ENCODE results near the gene TVP23C. TPM values are rescaled to one million over a fixed set of nuclear protein-coding genes. Genes with fewer than 3 reads are reported as not detected.

The TVP23C gene
- total and polyA plus RNA-seq, 2 experiments from 2014 or later, result 10.4 to 31.7 TPM

DNA sequence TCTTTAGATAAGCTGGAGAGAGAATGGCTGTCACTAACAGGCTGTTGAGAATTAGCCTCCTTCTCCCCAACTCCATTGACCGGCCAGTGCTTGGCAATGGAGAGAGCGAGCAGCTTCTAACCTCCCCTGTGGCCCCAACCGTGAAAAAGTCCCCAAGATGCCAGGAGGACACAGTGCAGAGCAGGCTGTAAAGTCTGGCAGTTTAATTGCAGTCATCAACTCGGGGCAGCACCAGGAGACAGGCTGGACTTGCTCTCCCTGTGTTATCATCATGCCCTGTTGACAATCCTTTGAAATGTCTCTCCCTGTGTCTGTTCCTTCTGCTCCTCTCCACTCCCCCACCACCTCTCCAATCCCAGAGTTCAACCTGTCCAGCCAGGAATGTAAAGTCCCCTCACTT lies 95.2 kb downstream of the TVP23C start:
- H3K4me3 Mint-ChIP-seq, result no peak overlapping the region
- H3K9me2 ChIP-seq (ENCODE audit: insufficient read depth), result 0 out of 2 replicates have a peak, but pooled peaks cover 3% of the 10 kb centered on the region
- no peaks in the 10 kb centered on the region for H3K9me3 Mint-ChIP-seq
- ATAC-seq (no peak), DNase-seq (ENCODE audit: low spot score) (no peak)
- TF ChIP-seq EZH2 (IDR thresholded peaks at IDR 0.05; ENCODE audit: low read depth, unreplicated experiment) (no peak), ZNF114 (CRISPR knock-in tag; IDR thresholded peaks at IDR 0.05) (no peak), JUNB (IDR thresholded peaks at IDR 0.05; ENCODE audit: unreplicated experiment) (no peak), POLR2AphosphoS5 (IDR thresholded peaks at IDR 0.05; ENCODE audit: low read depth) (no peak), EZH2phosphoT487 (IDR thresholded peaks at IDR 0.05; ENCODE audit: unreplicated experiment) (no peak), NANOG (IDR thresholded peaks at IDR 0.05; ENCODE audit: borderline replicate concordance) (no peak), ZNF331 (CRISPR knock-in tag; IDR thresholded peaks at IDR 0.05; ENCODE audit: low read depth) (no peak), CREB1 (CRISPR knock-in tag; IDR thresholded peaks at IDR 0.05; ENCODE audit: low read depth) (no peak), STAT1 (IDR thresholded peaks at IDR 0.05; ENCODE audit: unreplicated experiment) (no peak)
- TF ChIP-seq, protein P1, sequence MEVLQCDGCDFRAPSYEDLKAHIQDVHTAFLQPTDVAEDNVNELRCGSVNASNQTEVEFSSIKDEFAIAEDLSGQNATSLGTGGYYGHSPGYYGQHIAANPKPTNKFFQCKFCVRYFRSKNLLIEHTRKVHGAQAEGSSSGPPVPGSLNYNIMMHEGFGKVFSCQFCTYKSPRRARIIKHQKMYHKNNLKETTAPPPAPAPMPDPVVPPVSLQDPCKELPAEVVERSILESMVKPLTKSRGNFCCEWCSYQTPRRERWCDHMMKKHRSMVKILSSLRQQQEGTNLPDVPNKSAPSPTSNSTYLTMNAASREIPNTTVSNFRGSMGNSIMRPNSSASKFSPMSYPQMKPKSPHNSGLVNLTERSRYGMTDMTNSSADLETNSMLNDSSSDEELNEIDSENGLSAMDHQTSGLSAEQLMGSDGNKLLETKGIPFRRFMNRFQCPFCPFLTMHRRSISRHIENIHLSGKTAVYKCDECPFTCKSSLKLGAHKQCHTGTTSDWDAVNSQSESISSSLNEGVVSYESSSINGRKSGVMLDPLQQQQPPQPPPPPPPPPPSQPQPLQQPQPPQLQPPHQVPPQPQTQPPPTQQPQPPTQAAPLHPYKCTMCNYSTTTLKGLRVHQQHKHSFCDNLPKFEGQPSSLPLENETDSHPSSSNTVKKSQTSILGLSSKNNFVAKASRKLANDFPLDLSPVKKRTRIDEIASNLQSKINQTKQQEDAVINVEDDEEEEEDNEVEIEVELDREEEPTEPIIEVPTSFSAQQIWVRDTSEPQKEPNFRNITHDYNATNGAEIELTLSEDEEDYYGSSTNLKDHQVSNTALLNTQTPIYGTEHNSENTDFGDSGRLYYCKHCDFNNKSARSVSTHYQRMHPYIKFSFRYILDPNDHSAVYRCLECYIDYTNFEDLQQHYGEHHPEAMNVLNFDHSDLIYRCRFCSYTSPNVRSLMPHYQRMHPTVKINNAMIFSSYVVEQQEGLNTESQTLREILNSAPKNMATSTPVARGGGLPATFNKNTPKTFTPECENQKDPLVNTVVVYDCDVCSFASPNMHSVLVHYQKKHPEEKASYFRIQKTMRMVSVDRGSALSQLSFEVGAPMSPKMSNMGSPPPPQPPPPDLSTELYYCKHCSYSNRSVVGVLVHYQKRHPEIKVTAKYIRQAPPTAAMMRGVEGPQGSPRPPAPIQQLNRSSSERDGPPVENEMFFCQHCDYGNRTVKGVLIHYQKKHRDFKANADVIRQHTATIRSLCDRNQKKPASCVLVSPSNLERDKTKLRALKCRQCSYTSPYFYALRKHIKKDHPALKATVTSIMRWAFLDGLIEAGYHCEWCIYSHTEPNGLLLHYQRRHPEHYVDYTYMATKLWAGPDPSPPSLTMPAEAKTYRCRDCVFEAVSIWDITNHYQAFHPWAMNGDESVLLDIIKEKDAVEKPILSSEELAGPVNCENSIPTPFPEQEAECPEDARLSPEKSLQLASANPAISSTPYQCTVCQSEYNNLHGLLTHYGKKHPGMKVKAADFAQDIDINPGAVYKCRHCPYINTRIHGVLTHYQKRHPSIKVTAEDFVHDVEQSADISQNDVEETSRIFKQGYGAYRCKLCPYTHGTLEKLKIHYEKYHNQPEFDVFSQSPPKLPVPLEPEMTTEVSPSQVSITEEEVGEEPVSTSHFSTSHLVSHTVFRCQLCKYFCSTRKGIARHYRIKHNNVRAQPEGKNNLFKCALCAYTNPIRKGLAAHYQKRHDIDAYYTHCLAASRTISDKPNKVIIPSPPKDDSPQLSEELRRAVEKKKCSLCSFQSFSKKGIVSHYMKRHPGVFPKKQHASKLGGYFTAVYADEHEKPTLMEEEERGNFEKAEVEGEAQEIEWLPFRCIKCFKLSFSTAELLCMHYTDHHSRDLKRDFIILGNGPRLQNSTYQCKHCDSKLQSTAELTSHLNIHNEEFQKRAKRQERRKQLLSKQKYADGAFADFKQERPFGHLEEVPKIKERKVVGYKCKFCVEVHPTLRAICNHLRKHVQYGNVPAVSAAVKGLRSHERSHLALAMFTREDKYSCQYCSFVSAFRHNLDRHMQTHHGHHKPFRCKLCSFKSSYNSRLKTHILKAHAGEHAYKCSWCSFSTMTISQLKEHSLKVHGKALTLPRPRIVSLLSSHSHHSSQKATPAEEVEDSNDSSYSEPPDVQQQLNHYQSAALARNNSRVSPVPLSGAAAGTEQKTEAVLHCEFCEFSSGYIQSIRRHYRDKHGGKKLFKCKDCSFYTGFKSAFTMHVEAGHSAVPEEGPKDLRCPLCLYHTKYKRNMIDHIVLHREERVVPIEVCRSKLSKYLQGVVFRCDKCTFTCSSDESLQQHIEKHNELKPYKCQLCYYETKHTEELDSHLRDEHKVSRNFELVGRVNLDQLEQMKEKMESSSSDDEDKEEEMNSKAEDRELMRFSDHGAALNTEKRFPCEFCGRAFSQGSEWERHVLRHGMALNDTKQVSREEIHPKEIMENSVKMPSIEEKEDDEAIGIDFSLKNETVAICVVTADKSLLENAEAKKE (CRISPR knock-in tag; IDR thresholded peaks at IDR 0.05), result no peak
- TF ChIP-seq, protein P2, sequence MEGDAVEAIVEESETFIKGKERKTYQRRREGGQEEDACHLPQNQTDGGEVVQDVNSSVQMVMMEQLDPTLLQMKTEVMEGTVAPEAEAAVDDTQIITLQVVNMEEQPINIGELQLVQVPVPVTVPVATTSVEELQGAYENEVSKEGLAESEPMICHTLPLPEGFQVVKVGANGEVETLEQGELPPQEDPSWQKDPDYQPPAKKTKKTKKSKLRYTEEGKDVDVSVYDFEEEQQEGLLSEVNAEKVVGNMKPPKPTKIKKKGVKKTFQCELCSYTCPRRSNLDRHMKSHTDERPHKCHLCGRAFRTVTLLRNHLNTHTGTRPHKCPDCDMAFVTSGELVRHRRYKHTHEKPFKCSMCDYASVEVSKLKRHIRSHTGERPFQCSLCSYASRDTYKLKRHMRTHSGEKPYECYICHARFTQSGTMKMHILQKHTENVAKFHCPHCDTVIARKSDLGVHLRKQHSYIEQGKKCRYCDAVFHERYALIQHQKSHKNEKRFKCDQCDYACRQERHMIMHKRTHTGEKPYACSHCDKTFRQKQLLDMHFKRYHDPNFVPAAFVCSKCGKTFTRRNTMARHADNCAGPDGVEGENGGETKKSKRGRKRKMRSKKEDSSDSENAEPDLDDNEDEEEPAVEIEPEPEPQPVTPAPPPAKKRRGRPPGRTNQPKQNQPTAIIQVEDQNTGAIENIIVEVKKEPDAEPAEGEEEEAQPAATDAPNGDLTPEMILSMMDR (conservative IDR thresholded peaks at IDR 0.05; ENCODE audit: low read depth in 2 of 2), result no peak
- TF ChIP-seq, protein P3, sequence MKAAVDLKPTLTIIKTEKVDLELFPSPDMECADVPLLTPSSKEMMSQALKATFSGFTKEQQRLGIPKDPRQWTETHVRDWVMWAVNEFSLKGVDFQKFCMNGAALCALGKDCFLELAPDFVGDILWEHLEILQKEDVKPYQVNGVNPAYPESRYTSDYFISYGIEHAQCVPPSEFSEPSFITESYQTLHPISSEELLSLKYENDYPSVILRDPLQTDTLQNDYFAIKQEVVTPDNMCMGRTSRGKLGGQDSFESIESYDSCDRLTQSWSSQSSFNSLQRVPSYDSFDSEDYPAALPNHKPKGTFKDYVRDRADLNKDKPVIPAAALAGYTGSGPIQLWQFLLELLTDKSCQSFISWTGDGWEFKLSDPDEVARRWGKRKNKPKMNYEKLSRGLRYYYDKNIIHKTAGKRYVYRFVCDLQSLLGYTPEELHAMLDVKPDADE (IDR thresholded peaks at IDR 0.05), result no peak
- TF ChIP-seq, protein P4, sequence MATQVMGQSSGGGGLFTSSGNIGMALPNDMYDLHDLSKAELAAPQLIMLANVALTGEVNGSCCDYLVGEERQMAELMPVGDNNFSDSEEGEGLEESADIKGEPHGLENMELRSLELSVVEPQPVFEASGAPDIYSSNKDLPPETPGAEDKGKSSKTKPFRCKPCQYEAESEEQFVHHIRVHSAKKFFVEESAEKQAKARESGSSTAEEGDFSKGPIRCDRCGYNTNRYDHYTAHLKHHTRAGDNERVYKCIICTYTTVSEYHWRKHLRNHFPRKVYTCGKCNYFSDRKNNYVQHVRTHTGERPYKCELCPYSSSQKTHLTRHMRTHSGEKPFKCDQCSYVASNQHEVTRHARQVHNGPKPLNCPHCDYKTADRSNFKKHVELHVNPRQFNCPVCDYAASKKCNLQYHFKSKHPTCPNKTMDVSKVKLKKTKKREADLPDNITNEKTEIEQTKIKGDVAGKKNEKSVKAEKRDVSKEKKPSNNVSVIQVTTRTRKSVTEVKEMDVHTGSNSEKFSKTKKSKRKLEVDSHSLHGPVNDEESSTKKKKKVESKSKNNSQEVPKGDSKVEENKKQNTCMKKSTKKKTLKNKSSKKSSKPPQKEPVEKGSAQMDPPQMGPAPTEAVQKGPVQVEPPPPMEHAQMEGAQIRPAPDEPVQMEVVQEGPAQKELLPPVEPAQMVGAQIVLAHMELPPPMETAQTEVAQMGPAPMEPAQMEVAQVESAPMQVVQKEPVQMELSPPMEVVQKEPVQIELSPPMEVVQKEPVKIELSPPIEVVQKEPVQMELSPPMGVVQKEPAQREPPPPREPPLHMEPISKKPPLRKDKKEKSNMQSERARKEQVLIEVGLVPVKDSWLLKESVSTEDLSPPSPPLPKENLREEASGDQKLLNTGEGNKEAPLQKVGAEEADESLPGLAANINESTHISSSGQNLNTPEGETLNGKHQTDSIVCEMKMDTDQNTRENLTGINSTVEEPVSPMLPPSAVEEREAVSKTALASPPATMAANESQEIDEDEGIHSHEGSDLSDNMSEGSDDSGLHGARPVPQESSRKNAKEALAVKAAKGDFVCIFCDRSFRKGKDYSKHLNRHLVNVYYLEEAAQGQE (IDR thresholded peaks at IDR 0.05; ENCODE audit: unreplicated experiment), result no peak
- H3F3A ChIP-seq (replicated peaks; ENCODE audit: low read depth), result 0 out of 2 replicates have a peak, but pooled peaks cover 4% of the 10 kb centered on the region
- no peaks in the 10 kb centered on the region for H3K79me2 ChIP-seq (replicated peaks; ENCODE audit: insufficient read depth)
- no peaks in the 10 kb centered on the region for H4K20me1 ChIP-seq (replicated peaks; ENCODE audit: insufficient read depth)
- no peaks in the 10 kb centered on the region for H3K36me3 ChIP-seq (ENCODE audit: insufficient read depth)
- no peak overlapping the region for H3K4me3 ChIP-seq
- no peak overlapping the region for H3K27ac ChIP-seq (ENCODE audit: low read depth)
- H3K27ac Mint-ChIP-seq, result no peak overlapping the region
- H2AFZ ChIP-seq, result no peak overlapping the region
- peaks cover 9% of the 10 kb centered on the region for H3K4me1 Mint-ChIP-seq
- H3K36me3 Mint-ChIP-seq (ENCODE audit: low read depth), result peaks cover 5% of the 10 kb centered on the region; the same call in 1 of the 3 replicates
- H3K27me3 ChIP-seq (ENCODE audit: insufficient read depth), result no peaks in the 10 kb centered on the region
- H3K27me3 Mint-ChIP-seq (ENCODE audit: insufficient read depth, low read depth, poor library complexity), result peaks cover 5% of the 10 kb centered on the region
- no peak overlapping the region for H3K4me2 ChIP-seq
- H3K4me1 ChIP-seq (ENCODE audit: insufficient read depth), result peaks cover 9% of the 10 kb centered on the region
